Smooth muscle cell (in vitro differentiated cells): ENCODE results near the gene SETD7. TPM values are rescaled to one million over a fixed set of nuclear protein-coding genes. Genes with fewer than 3 reads are reported as not detected.

Experiments used
- DNase-seq: peaks from one replicate; lab custom pipeline; 2025; ENCODE audit not compliant: unreplicated experiment; lab: John Stamatoyannopoulos, UW
- H2AFZ ChIP-seq: fragments of 200-600 bp; sonication (generic); 2 replicates; pipeline ENCODE4 v1.6.0; 2016; ENCODE audit warnings: antibody characterized with exemption, low read depth, mild to moderate bottlenecking
- H3F3A ChIP-seq: fragments of 200-600 bp; sonication (generic); 2 replicates; pipeline ENCODE4 v1.6.0; 2017; ENCODE audit warnings: antibody characterized with exemption, low read depth
- H3K27ac ChIP-seq: fragments of 200-600 bp; sonication (generic); 2 replicates; pipeline ENCODE4 v1.5.1; 2016; ENCODE audit warnings: low read depth, mild to moderate bottlenecking
- H3K27me3 ChIP-seq: fragments of 200-600 bp; sonication (generic); 2 replicates; pipeline ENCODE4 v1.6.1; 2016; ENCODE audit warnings: low read depth, mild to moderate bottlenecking
- H3K36me3 ChIP-seq: fragments of 200-600 bp; sonication (generic); 2 replicates; pipeline ENCODE4 v1.5.1; 2016; ENCODE audit warnings: low read depth
- H3K4me1 ChIP-seq: fragments of 200-600 bp; sonication (generic); 2 replicates; pipeline ENCODE4 v1.5.1; 2016; ENCODE audit warnings: low read depth
- H3K4me2 ChIP-seq: fragments of 200-600 bp; sonication (generic); 2 replicates; pipeline ENCODE4 v1.6.0; 2016; ENCODE audit warnings: mild to moderate bottlenecking
- H3K4me3 ChIP-seq: fragments of 200-600 bp; sonication (generic); 2 replicates; pipeline ENCODE4 v1.5.1; 2016; ENCODE audit warnings: mild to moderate bottlenecking
- H3K79me2 ChIP-seq: fragments of 200-600 bp; sonication (generic); 2 replicates; pipeline ENCODE4 v1.6.0; 2016; ENCODE audit warnings: low read depth, mild to moderate bottlenecking
- H3K9ac ChIP-seq: fragments of 200-600 bp; sonication (generic); 2 replicates; pipeline ENCODE4 v1.6.0; 2016; ENCODE audit warnings: low read depth
- H3K9me3 ChIP-seq: fragments of 200-600 bp; sonication (generic); replicated peaks from 2 replicates; pipeline ENCODE4 v1.5.1; 2016; ENCODE audit warnings: low read depth
- H4K20me1 ChIP-seq: fragments of 200-600 bp; sonication (generic); 2 replicates; pipeline ENCODE4 v1.6.0; 2016; ENCODE audit warnings: low read depth
- CTCF ChIP-seq: fragments of 200-600 bp; sonication (generic); IDR thresholded peaks from 2 replicates; pipeline ENCODE4 v1.5.1; 2017; ENCODE audit warnings: borderline replicate concordance, mild to moderate bottlenecking, antibody characterized with exemption; ENCODE audit not compliant: insufficient read depth, poor library complexity, severe bottlenecking
- WGBS: methylation state at CpG from one replicate; pipeline ENCODE4 v1.1.7; 2016; ENCODE audit warnings: low lambda C conversion rate; 5-methylcytosine and 5-hydroxymethylcytosine counted together
- polyA plus RNA-seq: library from polyadenylated mRNA; unstranded; fragments of >200 nt; fragmentation: Nextera tagmentation; extraction: Ambion mirVana; gene quantifications from 2 replicates; pipeline ENCODE4 v1.2.1, GENCODE V29; 2016
- total RNA-seq: library from RNA; depleted of rRNA; stranded (reverse); fragments of >200 nt; gene quantifications from 2 replicates; pipeline ENCODE4 v1.2.3, GENCODE V29; 2014

Gene SETD7
- total RNA-seq (34.2 and 39.3 TPM in 2 replicates), polyA plus RNA-seq (8.5 and 10.2 TPM in 2 replicates)

GRCh38 chr4:139556071-139556723, at the start of gene SETD7:
TSS of gene SETD7 (minus strand) at chr4:139556219. CDS start at chr4:139556137, 82 bp downstream.
- peak within 1 kb of the TSS; percentile 98 for H3K27ac ChIP-seq
- no peak for TF ChIP-seq CTCF
- DNase-seq, result peak; percentile 58
- H3K9ac ChIP-seq, result peak within 1 kb of the TSS; percentile 84
- H3K79me2 ChIP-seq, result peaks cover 33% of the 10 kb centered on the region
- WGBS, result under 1% methylated on average over 54 of the region's 61 CpGs
- peak within 1 kb of the TSS; percentile 82 for H3K4me3 ChIP-seq
- H3K36me3 ChIP-seq, result no peaks in the 10 kb centered on the region
- no peaks in the 10 kb centered on the region for H3K9me3 ChIP-seq
- H3K4me1 ChIP-seq, result peaks cover 50% of the 10 kb centered on the region
- peak within 1 kb of the TSS; percentile 96 for H3K4me2 ChIP-seq
- H3K27me3 ChIP-seq, result no peaks in the 10 kb centered on the region
- H3F3A ChIP-seq, result peaks cover 36% of the 10 kb centered on the region
- H4K20me1 ChIP-seq, result peaks cover 13% of the 10 kb centered on the region
- peak within 1 kb of the TSS; percentile 89 for H2AFZ ChIP-seq

- Histone ChIP-seq H3K9ac (no peak overlapping the region), H3K4me2 (no peak overlapping the region), H3F3A (peaks cover 19% of the 10 kb centered on the region), H3K27ac (no peak overlapping the region), H2AFZ (no peak overlapping the region), H3K9me3 (no peaks in the 10 kb centered on the region), H3K4me1 (peaks cover 14% of the 10 kb centered on the region), H4K20me1 (no peaks in the 10 kb centered on the region), H3K36me3 (no peaks in the 10 kb centered on the region), H3K27me3 (no peaks in the 10 kb centered on the region), H3K79me2 (no peaks in the 10 kb centered on the region), H3K4me3 (no peak overlapping the region)
- no peak for DNase-seq
- WGBS, result 74% methylated on average over 3 of the region's 3 CpGs
- TF ChIP-seq CTCF, result no peak
Observed at GRCh38 chr4:139605516-139605915, 49.5 kb upstream of the SETD7 start.

GRCh38 chr4:139603576-139604410, 47.8 kb upstream of the SETD7 start:
- Histone ChIP-seq H3K9ac (no peak overlapping the region), H3K27ac (no peak overlapping the region), H3K4me3 (no peak overlapping the region), H3K79me2 (no peaks in the 10 kb centered on the region), H4K20me1 (no peaks in the 10 kb centered on the region), H2AFZ (no peak overlapping the region), H3K9me3 (no peaks in the 10 kb centered on the region), H3K27me3 (no peaks in the 10 kb centered on the region), H3K36me3 (no peaks in the 10 kb centered on the region), H3K4me2 (no peak overlapping the region), H3F3A (peaks cover 18% of the 10 kb centered on the region), H3K4me1 (peaks cover 11% of the 10 kb centered on the region)
- 45% methylated on average over 3 of the region's 3 CpGs for WGBS
- no peak for DNase-seq
- TF ChIP-seq CTCF, result peak; percentile 64
